BLaER1 (cell line): Measurements from ENCODE around the gene SYT12.
A peak's percentile ranks its signal among the peaks of the same experiment; 100 is the strongest.

ENCODE experiments used
- H3K27ac ChIP-seq: shearing (Covaris generic); formaldehyde crosslinking; 2 replicates; pipeline ENCODE4 v1.8.1; 2022
- H3K27me3 ChIP-seq: shearing (Covaris generic); formaldehyde crosslinking; 2 replicates; pipeline ENCODE4 v1.8.1; 2022
- H3K36me3 ChIP-seq: shearing (Covaris generic); formaldehyde crosslinking; 2 replicates; pipeline ENCODE4 v1.8.1; 2022
- H3K4me1 ChIP-seq: shearing (Covaris generic); formaldehyde crosslinking; 2 replicates; pipeline ENCODE4 v1.8.1; 2022
- H3K4me2 ChIP-seq: shearing (Covaris generic); formaldehyde crosslinking; 2 replicates; pipeline ENCODE4 v1.8.1; 2022
- H3K4me3 ChIP-seq: shearing (Covaris generic); formaldehyde crosslinking; 2 replicates; pipeline ENCODE4 v1.8.1; 2022
- H3K9ac ChIP-seq: shearing (Covaris generic); formaldehyde crosslinking; 2 replicates; pipeline ENCODE4 v1.8.1; 2022
- H3K9me3 ChIP-seq: shearing (Covaris generic); formaldehyde crosslinking; 2 replicates; pipeline ENCODE4 v1.8.1; 2022
- H4K20me1 ChIP-seq: shearing (Covaris generic); formaldehyde crosslinking; 2 replicates; pipeline ENCODE4 v1.8.1; 2022
- Cebpa-rat ChIP-seq: shearing (Covaris generic); IDR thresholded peaks from 2 replicates; pipeline ENCODE4 v1.8.1; 2022

Gene SYT12

GRCh38 chr11:67013511-67014045, 9.4 kb upstream of the SYT12 start:
- no peak overlapping the region for H3K4me2 ChIP-seq
- no peak overlapping the region for H3K4me3 ChIP-seq
- peaks cover 9% of the 10 kb centered on the region for H3K4me1 ChIP-seq
- H4K20me1 ChIP-seq = no peaks in the 10 kb centered on the region
- no peaks in the 10 kb centered on the region for H3K9me3 ChIP-seq
- no peak overlapping the region for H3K27ac ChIP-seq
- H3K9ac ChIP-seq = no peak overlapping the region
- no peak for TF ChIP-seq Cebpa-rat
- H3K36me3 ChIP-seq = no peaks in the 10 kb centered on the region
- no peaks in the 10 kb centered on the region for H3K27me3 ChIP-seq

DNA sequence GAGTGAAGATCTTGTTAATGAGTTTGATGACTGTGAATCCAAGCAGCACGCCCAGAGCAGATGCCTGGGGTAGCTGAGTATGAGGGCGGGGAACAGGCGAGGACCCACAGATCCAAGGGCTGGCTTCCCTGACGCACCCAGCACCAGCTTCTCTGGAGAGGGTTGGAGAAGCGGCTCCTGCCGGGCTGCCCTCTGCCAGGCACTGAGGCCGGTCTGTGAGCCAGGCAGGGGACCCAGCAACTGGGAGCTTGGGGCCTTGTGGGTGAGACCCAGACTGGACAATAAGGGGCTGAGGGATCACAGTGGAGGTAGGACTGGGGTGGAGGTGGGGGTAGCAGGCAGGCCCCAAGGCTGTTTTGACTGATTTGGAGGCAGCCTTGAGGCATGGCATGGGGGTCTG, 8.6 kb upstream of the SYT12 start:
- Histone ChIP-seq H3K36me3 (no peaks in the 10 kb centered on the region), H3K27me3 (no peaks in the 10 kb centered on the region), H4K20me1 (no peaks in the 10 kb centered on the region), H3K9me3 (no peaks in the 10 kb centered on the region), H3K4me1 (peaks cover 9% of the 10 kb centered on the region), H3K4me3 (no peak overlapping the region), H3K4me2 (no peak overlapping the region), H3K9ac (no peak overlapping the region), H3K27ac (no peak overlapping the region)
- TF ChIP-seq Cebpa-rat = no peak

- H3K36me3 ChIP-seq = no peaks in the 10 kb centered on the region
- no peak overlapping the region for H3K4me3 ChIP-seq
- H3K9me3 ChIP-seq = no peaks in the 10 kb centered on the region
- no peak for TF ChIP-seq Cebpa-rat
- peaks cover 9% of the 10 kb centered on the region for H3K4me1 ChIP-seq
- no peaks in the 10 kb centered on the region for H4K20me1 ChIP-seq
- no peak overlapping the region for H3K9ac ChIP-seq
- H3K27ac ChIP-seq = no peak overlapping the region
- no peaks in the 10 kb centered on the region for H3K27me3 ChIP-seq
- no peak overlapping the region for H3K4me2 ChIP-seq
These were observed 7.9 kb upstream of the SYT12 start for GRCh38 chr11:67015048-67015447.

DNA sequence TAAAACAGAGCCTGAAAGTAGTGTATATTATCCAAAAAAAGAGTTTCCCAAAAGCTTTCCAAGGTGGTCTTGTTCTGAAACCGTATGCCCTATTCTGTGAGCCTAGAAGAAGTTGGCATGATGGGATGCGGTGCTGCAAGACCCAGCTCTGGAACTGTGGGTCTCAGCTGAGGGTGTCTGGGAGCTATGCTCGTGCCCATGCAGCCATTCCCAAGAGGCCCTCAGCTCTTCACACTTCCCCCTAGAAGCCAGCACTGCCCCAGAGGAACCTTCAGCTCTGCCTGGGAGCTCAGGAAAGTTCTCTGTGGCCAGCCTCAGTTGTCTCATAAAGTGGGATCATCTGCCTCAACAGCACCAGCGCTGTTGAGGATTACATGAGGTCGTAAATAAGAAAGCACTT, 6.4 kb upstream of the SYT12 start:
- H4K20me1 ChIP-seq = no peaks in the 10 kb centered on the region
- H3K4me2 ChIP-seq = peak overlapping the region; percentile 23
- H3K9ac ChIP-seq = no peak overlapping the region
- peaks cover 9% of the 10 kb centered on the region for H3K4me1 ChIP-seq
- peaks cover 6% of the 10 kb centered on the region; the same call in 1 of the 2 replicates for H3K27me3 ChIP-seq
- TF ChIP-seq Cebpa-rat = no peak
- no peak overlapping the region for H3K4me3 ChIP-seq
- no peaks in the 10 kb centered on the region for H3K36me3 ChIP-seq
- no peak overlapping the region for H3K27ac ChIP-seq
- no peaks in the 10 kb centered on the region for H3K9me3 ChIP-seq

DNA sequence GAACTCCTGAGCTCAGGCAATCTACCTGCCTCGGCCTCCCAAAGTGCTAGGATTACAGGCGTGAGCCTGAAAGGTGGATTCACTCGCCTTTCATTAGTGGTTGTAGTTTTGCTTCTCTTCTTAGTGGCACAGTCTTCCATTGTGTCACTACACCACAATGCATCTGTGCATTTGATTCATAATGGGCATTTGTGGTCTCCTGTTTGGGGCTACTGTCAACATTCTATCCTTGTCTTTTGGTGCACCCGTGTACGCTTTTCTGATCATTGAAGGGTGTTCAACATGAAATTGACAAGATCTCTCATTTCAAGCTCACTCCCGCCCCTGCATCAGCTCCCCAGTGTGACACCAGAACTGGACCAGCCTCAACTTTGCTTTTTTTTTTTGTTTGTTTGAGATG, 2.0 kb upstream of the SYT12 start:
- Histone ChIP-seq H3K4me1 (peaks cover 35% of the 10 kb centered on the region), H3K36me3 (no peaks in the 10 kb centered on the region), H3K4me2 (no peak overlapping the region), H3K9ac (no peak overlapping the region), H3K27ac (no peak overlapping the region), H3K9me3 (no peaks in the 10 kb centered on the region), H3K27me3 (peaks cover 50% of the 10 kb centered on the region), H3K4me3 (no peak overlapping the region), H4K20me1 (peaks cover 30% of the 10 kb centered on the region)
- TF ChIP-seq Cebpa-rat = no peak

DNA sequence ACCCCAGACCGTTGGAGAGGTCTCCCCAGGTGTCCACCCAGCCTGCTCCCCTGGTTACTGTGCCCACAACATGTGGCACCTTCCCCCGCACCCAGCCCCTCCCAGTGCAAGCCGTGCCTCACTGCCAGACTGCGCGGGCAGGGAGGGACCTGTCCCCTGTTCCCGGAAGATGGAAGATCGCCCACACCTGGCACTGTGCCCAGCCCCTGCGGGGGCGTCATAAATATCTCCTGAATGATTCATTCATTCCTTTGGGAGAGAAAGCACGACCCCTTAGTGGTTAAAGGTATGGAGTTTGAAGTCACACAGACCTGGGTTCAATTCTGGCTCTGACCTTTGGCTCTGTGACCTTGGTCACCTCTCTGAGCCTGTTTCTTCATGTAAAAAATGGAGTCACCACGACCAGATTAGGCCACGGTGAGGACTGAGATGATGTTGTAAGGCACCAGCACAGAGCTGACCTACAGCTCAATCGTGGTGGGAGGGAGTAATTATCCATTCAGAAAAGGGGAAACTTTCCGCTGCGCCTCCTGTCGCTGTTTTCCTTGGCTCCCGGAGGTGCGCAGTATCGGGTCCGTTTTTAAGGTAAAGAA, 497 bp upstream of the SYT12 start:
- Histone ChIP-seq H3K4me2 (no peak overlapping the region), H3K4me1 (peaks cover 26% of the 10 kb centered on the region), H3K9me3 (no peaks in the 10 kb centered on the region), H3K4me3 (no peak overlapping the region), H4K20me1 (peaks cover 34% of the 10 kb centered on the region), H3K27me3 (peaks cover 61% of the 10 kb centered on the region), H3K9ac (no peak overlapping the region), H3K36me3 (no peaks in the 10 kb centered on the region), H3K27ac (no peak overlapping the region)
- no peak for TF ChIP-seq Cebpa-rat

GRCh38 chr11:67023957-67024353, 1.0 kb downstream of the SYT12 start:
- Histone ChIP-seq H4K20me1 (peaks cover 39% of the 10 kb centered on the region), H3K27me3 (peaks cover 61% of the 10 kb centered on the region), H3K4me3 (no peak overlapping the region), H3K4me2 (peak overlapping the region; percentile 59), H3K4me1 (peaks cover 39% of the 10 kb centered on the region), H3K36me3 (no peaks in the 10 kb centered on the region), H3K9ac (no peak overlapping the region), H3K9me3 (no peaks in the 10 kb centered on the region), H3K27ac (no peak overlapping the region)
- TF ChIP-seq Cebpa-rat = no peak

DNA sequence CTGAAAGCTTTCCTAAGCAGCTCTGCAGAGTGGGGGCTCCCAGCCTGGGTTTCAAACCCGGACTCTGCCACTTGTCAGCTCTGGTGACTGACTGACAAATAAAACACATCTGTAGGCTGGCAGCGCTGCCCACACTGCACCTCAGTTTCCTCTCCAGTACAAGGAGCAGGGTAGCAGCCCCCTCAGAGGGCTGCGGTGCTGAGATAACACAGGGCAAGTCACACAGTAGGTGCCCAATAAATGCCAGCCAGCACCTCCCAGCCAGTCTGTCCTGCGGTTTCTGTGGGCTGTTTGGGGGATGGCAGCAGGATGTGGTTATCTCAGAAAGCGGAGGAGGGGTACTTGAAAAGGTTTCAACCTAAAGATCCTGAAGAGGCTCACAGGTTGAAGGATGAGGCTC, 1.5 kb downstream of the SYT12 start:
- Histone ChIP-seq H3K4me2 (peak overlapping the region; percentile 59), H3K4me3 (no peak overlapping the region), H3K36me3 (no peaks in the 10 kb centered on the region)

GRCh38 chr11:67024966-67025365, 2.0 kb downstream of the SYT12 start:
- H3K4me1 ChIP-seq = peaks cover 42% of the 10 kb centered on the region
- H3K27ac ChIP-seq = no peak overlapping the region
- H3K4me3 ChIP-seq = no peak overlapping the region

More for the DNA sequence above, 1.5 kb downstream of the SYT12 start:
- Histone ChIP-seq H3K27ac (no peak overlapping the region), H3K4me1 (peaks cover 39% of the 10 kb centered on the region), H3K9me3 (no peaks in the 10 kb centered on the region), H3K9ac (no peak overlapping the region), H4K20me1 (peaks cover 39% of the 10 kb centered on the region), H3K27me3 (peaks cover 61% of the 10 kb centered on the region)
- TF ChIP-seq Cebpa-rat = no peak

GRCh38 chr11:67025750-67026149, 2.8 kb downstream of the SYT12 start:
- Histone ChIP-seq H3K9me3 (no peaks in the 10 kb centered on the region), H4K20me1 (peaks cover 39% of the 10 kb centered on the region), H3K4me2 (no peak overlapping the region), H3K36me3 (no peaks in the 10 kb centered on the region), H3K9ac (no peak overlapping the region), H3K4me3 (no peak overlapping the region), H3K27ac (no peak overlapping the region), H3K4me1 (peaks cover 50% of the 10 kb centered on the region), H3K27me3 (peaks cover 61% of the 10 kb centered on the region)
- no peak for TF ChIP-seq Cebpa-rat

More at GRCh38 chr11:67024966-67025365, 2.0 kb downstream of the SYT12 start:
- Histone ChIP-seq H3K4me2 (peak overlapping the region; percentile 59), H3K9ac (no peak overlapping the region), H3K36me3 (no peaks in the 10 kb centered on the region), H3K27me3 (peaks cover 61% of the 10 kb centered on the region), H4K20me1 (peaks cover 39% of the 10 kb centered on the region), H3K9me3 (no peaks in the 10 kb centered on the region)
- TF ChIP-seq Cebpa-rat = no peak
